Transverse colon (tissue), 4 donors: ENCODE data around the gene LMTK2.
"Not testable (repeated sequence)": the region's sequence is repeated elsewhere in the genome, so short reads cannot be mapped to it uniquely, and the experiment has no call there.

Experiments used
- POLR2A ChIP-seq: fragments of 450-650 bp; IDR thresholded peaks from one replicate; pipeline ENCODE4 v1.6.1; 2016; ENCODE audit warnings: antibody characterized with exemption, mild to moderate bottlenecking, moderate library complexity
- POLR2AphosphoS5 ChIP-seq, 3 donors: sonication (generic); formaldehyde crosslinking; IDR thresholded peaks; one replicate each; pipeline ENCODE4 v1.6.1; 2016; ENCODE audit warnings: antibody characterized with exemption in 3 of 3
- TF ChIP-seq, protein P1 (sequence below), 5 experiments: fragments of 200-600 bp in 3 of 5; fragments of 450-650 bp in 2 of 5; sonication (generic) in 3 of 5; IDR thresholded peaks; 1 replicate in 2 of 5; 2 replicates in 3 of 5; pipeline ENCODE4 v1.5.1; 2016 to 2017; ENCODE audit warnings: antibody characterized with exemption in 5 of 5, inconsistent platforms in 3 of 5, mild to moderate bottlenecking in 2 of 5, moderate library complexity in 1 of 5

DNA sequence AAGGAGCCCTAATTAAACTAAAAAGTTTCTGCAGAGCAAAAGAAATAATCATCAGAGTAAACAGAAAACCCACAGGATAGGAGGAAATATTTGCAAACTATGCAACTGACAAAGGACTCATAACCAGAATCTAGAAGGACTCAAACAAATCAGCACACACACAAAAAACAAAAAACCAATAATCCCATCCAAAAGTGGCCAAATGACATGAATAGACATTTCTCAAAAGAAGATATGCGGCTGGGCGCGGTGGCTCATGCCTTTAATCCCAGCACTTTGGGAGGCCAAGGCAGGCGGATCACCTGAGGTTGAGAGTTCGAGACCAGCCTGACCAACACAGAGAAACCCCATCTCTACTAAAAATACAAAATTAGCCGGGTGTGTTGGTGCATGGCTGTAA is 112.7 kb downstream of the LMTK2 start:
- TF ChIP-seq, protein P1, sequence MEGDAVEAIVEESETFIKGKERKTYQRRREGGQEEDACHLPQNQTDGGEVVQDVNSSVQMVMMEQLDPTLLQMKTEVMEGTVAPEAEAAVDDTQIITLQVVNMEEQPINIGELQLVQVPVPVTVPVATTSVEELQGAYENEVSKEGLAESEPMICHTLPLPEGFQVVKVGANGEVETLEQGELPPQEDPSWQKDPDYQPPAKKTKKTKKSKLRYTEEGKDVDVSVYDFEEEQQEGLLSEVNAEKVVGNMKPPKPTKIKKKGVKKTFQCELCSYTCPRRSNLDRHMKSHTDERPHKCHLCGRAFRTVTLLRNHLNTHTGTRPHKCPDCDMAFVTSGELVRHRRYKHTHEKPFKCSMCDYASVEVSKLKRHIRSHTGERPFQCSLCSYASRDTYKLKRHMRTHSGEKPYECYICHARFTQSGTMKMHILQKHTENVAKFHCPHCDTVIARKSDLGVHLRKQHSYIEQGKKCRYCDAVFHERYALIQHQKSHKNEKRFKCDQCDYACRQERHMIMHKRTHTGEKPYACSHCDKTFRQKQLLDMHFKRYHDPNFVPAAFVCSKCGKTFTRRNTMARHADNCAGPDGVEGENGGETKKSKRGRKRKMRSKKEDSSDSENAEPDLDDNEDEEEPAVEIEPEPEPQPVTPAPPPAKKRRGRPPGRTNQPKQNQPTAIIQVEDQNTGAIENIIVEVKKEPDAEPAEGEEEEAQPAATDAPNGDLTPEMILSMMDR (IDR thresholded peaks at IDR 0.05): not testable (repeated sequence)
- not testable (repeated sequence) for TF ChIP-seq POLR2AphosphoS5 (IDR thresholded peaks at IDR 0.05); POLR2A
